Ascending aorta (tissue), 2 donors: Measurements from ENCODE around the gene SLC6A11. TPM values are rescaled to one million over a fixed set of nuclear protein-coding genes. Genes with fewer than 3 reads are reported as not detected.

Experiments used
- DNase-seq, 2 donors: peaks; one replicate each; pipeline ENCODE4 v3.0.0-alpha.2; 2019; ENCODE audit warnings: low spot score in 2 of 2
- H3K27ac ChIP-seq, 2 donors: fragments of 200-600 bp; sonication (generic); one replicate each; pipeline ENCODE4 v1.5.1; 2016 to 2017; ENCODE audit warnings: mild to moderate bottlenecking in 1 of 2
- H3K27me3 ChIP-seq: fragments of 200-600 bp; sonication (generic); one replicate; pipeline ENCODE4 v1.5.1; 2017
- H3K36me3 ChIP-seq, 2 donors: fragments of 200-600 bp; sonication (generic); one replicate each; pipeline ENCODE4 v1.5.1; 2016
- H3K4me1 ChIP-seq, 2 donors: fragments of 200-600 bp; sonication (generic); one replicate each; pipeline ENCODE4 v1.5.1; 2016 to 2017; ENCODE audit warnings: mild to moderate bottlenecking in 1 of 2
- H3K4me3 ChIP-seq, 2 donors: fragments of 200-600 bp; sonication (generic); one replicate each; pipeline ENCODE4 v1.5.1; 2016 to 2017; ENCODE audit warnings: mild to moderate bottlenecking in 1 of 2
- H3K9me3 ChIP-seq, 2 donors: fragments of 200-600 bp; sonication (generic); one replicate each; pipeline ENCODE4 v1.5.1; 2016
- intact Hi-C: fragments of 100-400 bp; cut with DNase I; formaldehyde crosslinking; loops from one replicate; pipeline ENCODE4 v1.15.1; 2023
- total RNA-seq: library from RNA; depleted of rRNA; stranded (reverse); fragments of >200 nt; gene quantifications from one replicate; pipeline ENCODE4 v1.1.0, GENCODE V29; 2016
- TF ChIP-seq, protein P1 (sequence below), 3 experiments: fragments of 200-600 bp in 2 of 3; fragments of 450-650 bp in 1 of 3; sonication (generic) in 2 of 3; IDR thresholded peaks; one replicate each; pipeline ENCODE4 v1.5.1; 2016 to 2019; ENCODE audit warnings: antibody characterized with exemption in 3 of 3, mild to moderate bottlenecking in 1 of 3, moderate library complexity in 1 of 3

Gene SLC6A11
- total RNA-seq, 1 donor from 2014 or later = not detected

DNA sequence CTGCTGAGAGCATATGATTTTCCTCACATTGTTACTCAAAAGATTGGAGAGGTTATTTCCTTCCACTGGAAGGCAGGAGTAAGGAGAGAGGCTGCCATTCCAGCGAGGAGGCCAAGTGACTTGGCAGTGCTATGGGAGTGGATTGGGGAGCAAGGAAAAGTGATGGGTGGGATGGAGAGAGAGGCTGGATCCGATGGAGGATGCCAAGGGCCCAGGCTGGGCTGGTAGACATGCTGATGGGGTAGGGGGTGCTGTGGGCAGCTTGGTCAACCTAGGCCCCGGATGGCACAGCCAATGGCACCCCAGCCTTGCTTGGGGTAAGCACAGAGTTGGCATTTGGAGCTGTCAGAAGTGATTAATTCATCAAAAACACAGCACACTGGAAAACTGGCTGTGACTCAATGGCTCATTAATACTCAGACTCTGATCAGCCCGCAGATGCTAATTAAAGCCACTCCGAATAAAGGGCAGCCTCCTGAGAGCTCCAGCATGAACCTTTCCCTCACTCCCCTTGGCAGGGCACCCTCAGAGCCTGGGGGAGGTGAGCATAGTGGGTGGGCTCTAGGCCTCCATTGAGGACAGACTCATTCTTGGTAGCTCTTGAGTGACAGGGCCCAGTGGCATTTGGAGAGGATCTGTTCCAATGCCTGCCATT, 154.4 kb downstream of the SLC6A11 start:
- TF ChIP-seq, protein P1, sequence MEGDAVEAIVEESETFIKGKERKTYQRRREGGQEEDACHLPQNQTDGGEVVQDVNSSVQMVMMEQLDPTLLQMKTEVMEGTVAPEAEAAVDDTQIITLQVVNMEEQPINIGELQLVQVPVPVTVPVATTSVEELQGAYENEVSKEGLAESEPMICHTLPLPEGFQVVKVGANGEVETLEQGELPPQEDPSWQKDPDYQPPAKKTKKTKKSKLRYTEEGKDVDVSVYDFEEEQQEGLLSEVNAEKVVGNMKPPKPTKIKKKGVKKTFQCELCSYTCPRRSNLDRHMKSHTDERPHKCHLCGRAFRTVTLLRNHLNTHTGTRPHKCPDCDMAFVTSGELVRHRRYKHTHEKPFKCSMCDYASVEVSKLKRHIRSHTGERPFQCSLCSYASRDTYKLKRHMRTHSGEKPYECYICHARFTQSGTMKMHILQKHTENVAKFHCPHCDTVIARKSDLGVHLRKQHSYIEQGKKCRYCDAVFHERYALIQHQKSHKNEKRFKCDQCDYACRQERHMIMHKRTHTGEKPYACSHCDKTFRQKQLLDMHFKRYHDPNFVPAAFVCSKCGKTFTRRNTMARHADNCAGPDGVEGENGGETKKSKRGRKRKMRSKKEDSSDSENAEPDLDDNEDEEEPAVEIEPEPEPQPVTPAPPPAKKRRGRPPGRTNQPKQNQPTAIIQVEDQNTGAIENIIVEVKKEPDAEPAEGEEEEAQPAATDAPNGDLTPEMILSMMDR (IDR thresholded peaks at IDR 0.05) = no peak
- H3K4me3 ChIP-seq = no peak overlapping the region
- no peaks in the 10 kb centered on the region for H3K4me1 ChIP-seq
- no peak for DNase-seq
- intact Hi-C loops = no loop called here
- H3K36me3 ChIP-seq = no peaks in the 10 kb centered on the region
- no peak overlapping the region for H3K27ac ChIP-seq
- H3K27me3 ChIP-seq = no peaks in the 10 kb centered on the region
- H3K9me3 ChIP-seq = no peaks in the 10 kb centered on the region

DNA sequence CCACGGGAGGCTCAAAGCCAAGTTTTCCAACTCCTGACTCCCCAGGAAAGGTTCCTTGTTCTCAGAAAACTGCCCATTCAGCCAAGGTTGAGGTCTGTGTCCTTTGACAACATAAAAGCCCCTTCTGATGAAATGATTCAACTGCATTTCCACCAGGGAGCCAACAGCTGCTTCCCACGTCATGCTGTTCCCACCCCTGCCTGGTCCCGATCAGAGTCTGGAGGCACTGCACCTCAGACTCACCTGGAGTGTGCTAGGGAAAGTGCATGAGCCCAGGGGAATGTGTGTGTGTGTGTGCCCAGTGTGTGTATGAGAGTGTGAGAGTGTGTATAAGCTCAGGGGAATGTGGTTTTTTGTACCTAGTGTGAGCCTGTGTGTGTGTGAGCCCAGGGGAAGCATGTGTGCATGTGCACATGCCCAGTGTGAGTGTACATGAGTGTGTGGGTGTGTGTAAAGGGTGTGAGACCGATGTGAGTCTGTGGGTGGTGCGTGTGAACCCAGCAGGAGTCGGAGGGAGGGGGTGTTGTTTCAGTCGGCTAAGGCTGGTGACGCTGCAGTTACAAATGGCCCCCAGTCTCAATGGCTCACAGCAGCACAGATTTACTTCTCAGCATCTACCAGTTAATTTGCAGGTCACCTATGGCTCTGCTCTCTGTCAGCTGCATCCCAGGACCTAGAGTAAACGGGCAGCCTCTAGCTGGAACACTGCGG, 156.2 kb downstream of the SLC6A11 start:
- no peaks in the 10 kb centered on the region for H3K36me3 ChIP-seq
- H3K27ac ChIP-seq = no peak overlapping the region
- no peaks in the 10 kb centered on the region for H3K9me3 ChIP-seq
- H3K4me1 ChIP-seq = no peaks in the 10 kb centered on the region
- TF ChIP-seq, protein P1 (IDR thresholded peaks at IDR 0.05) = no peak
- intact Hi-C loops = no loop called here
- no peak for DNase-seq
- H3K4me3 ChIP-seq = no peak overlapping the region
- H3K27me3 ChIP-seq = no peaks in the 10 kb centered on the region

DNA sequence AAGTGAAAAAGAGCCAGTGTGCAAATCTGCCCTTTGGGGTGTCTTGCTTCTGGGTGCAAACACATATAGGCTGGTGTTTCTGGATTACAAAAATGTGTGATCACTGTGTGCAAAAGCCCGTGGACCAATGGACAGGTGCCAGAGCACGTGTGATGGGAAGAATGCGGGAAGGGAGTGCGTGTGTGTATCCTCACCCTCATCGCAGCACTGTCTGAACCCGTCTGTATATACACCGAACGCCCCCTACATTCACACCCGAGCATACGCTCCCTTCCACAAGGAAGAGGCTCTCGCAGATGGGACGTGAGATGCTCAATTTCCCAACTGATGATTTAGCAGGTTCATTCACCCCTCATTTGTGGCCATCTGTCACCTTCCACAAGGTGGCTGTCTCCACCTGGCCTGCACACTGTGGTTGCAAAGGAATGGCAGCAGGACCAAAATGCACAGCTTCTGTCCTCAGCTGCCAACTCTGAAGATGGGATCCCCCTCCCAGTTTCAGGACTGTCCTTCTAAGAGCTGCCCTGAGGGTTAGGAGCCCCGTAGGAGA, 157.1 kb downstream of the SLC6A11 start:
- Histone ChIP-seq H3K27ac (no peak overlapping the region), H3K4me1 (no peaks in the 10 kb centered on the region), H3K4me3 (no peak overlapping the region), H3K36me3 (no peaks in the 10 kb centered on the region), H3K27me3 (no peaks in the 10 kb centered on the region), H3K9me3 (no peaks in the 10 kb centered on the region)
- TF ChIP-seq, protein P1 (IDR thresholded peaks at IDR 0.05) = no peak
- intact Hi-C loops = no loop called here
- no peak for DNase-seq

DNA sequence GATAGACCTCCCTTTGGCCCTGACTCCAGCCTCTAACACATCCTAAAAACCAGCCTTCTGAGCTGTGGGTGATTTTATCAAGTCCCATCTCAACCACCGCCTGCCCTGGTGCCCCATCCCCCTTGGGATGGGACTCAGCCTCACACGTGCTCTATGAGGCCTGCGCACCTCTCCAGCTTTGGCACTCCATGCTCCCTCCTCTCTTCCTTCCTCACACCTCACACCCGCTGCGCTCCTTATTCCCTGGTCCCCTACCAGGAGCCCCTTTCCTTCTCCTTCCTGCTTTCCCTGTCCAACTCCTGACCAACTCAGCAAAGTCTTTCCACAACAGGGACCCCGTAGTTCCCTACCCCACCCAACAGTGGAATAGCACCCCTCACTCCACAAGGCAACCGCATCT, 158.1 kb downstream of the SLC6A11 start:
- H3K4me1 ChIP-seq = no peaks in the 10 kb centered on the region
- H3K27ac ChIP-seq = no peak overlapping the region
- intact Hi-C loops = no loop called here
- no peaks in the 10 kb centered on the region for H3K27me3 ChIP-seq
- no peak overlapping the region for H3K4me3 ChIP-seq
- DNase-seq = no peak
- no peaks in the 10 kb centered on the region for H3K36me3 ChIP-seq
- H3K9me3 ChIP-seq = no peaks in the 10 kb centered on the region
- TF ChIP-seq, protein P1 (IDR thresholded peaks at IDR 0.05) = no peak

- no peaks in the 10 kb centered on the region for H3K4me1 ChIP-seq
- no peak overlapping the region for H3K27ac ChIP-seq
- no peaks in the 10 kb centered on the region for H3K27me3 ChIP-seq
- H3K9me3 ChIP-seq = no peaks in the 10 kb centered on the region
- no peak for DNase-seq
- intact Hi-C loops = no loop called here
- TF ChIP-seq, protein P1 (IDR thresholded peaks at IDR 0.05) = no peak
- no peak overlapping the region for H3K4me3 ChIP-seq
- no peaks in the 10 kb centered on the region for H3K36me3 ChIP-seq
Observed at GRCh38 chr3:10974746-10975375, 158.8 kb downstream of the SLC6A11 start.
